Spinal cord (tissue), 10 donors: Measurements from ENCODE around the gene LAMA3. TPM values are rescaled to one million over a fixed set of nuclear protein-coding genes. Genes with fewer than 3 reads are reported as not detected.

Source experiments
- DNase-seq, 6 donors: peaks; one replicate each; pipeline versions ENCODE4 v3.0.0 to v3.0.0-alpha.2; 2013 to 2015; ENCODE audit warnings: low spot score in 6 of 6, low read depth in 4 of 6
- H3K27ac ChIP-seq: one replicate; pipeline ENCODE4 v1.5.1; 2013; ENCODE audit warnings: low read depth, low read length, control low read depth
- H3K27me3 ChIP-seq: one replicate; pipeline ENCODE4 v1.6.1; 2013; ENCODE audit warnings: low read length; ENCODE audit not compliant: control insufficient read depth, insufficient read depth
- H3K36me3 ChIP-seq: one replicate; pipeline ENCODE4 v1.6.1; 2013; ENCODE audit warnings: low read length; ENCODE audit not compliant: control insufficient read depth, insufficient read depth
- H3K4me1 ChIP-seq: one replicate; pipeline ENCODE4 v1.6.1; 2013; ENCODE audit warnings: low read length; ENCODE audit not compliant: control insufficient read depth, insufficient read depth
- H3K4me3 ChIP-seq: one replicate; pipeline ENCODE4 v1.5.1; 2013; ENCODE audit warnings: low read depth, low read length, control low read depth
- H3K9me3 ChIP-seq: one replicate; pipeline ENCODE4 v1.6.1; 2013; ENCODE audit warnings: low read length; ENCODE audit not compliant: control insufficient read depth, insufficient read depth
- WGBS: methylation state at CpG from one replicate; pipeline ENCODE4 v1.1.5; 2013; ENCODE audit warnings: missing lambda C conversion rate; ENCODE audit not compliant: insufficient coverage; 5-methylcytosine and 5-hydroxymethylcytosine counted together
- polyA plus RNA-seq, 2 donors: library from polyadenylated mRNA; unstranded; fragments of 120-200 nt; gene quantifications; one replicate each; pipeline ENCODE4 v1.2.1, GENCODE V29; 2013; ENCODE audit not compliant: insufficient read length in 2 of 2
- total RNA-seq, 2 donors: library from RNA; depleted of rRNA in 1 of 2; stranded (reverse); fragments of 120-200 nt in 1 of 2; fragments of >200 nt in 1 of 2; gene quantifications; one replicate each; pipeline versions ENCODE4 v1.2.3 to v1.2.4, GENCODE V29; 2013 to 2014
- donor health status: healthy.

Gene LAMA3
- total and polyA plus RNA-seq, 4 donors: 5.8 to 10.4 (median 8.1) TPM

- H3K36me3 ChIP-seq: no peaks in the 10 kb centered on the region
- no peaks in the 10 kb centered on the region for H3K9me3 ChIP-seq
- no CpG with 5 or more reads among the region's 2 CpGs for WGBS
- peaks cover 7% of the 10 kb centered on the region for H3K4me1 ChIP-seq
- no peak overlapping the region for H3K4me3 ChIP-seq
- H3K27ac ChIP-seq: no peak overlapping the region
- DNase-seq: no peak
- H3K27me3 ChIP-seq: no peaks in the 10 kb centered on the region
Observed at GRCh38 chr18:23953984-23954383, 264.7 kb downstream of the LAMA3 start.

GRCh38 chr18:23956483-23956882, 267.2 kb downstream of the LAMA3 start:
- no peak overlapping the region for H3K27ac ChIP-seq
- H3K36me3 ChIP-seq: no peaks in the 10 kb centered on the region
- H3K4me3 ChIP-seq: no peak overlapping the region
- no peak for DNase-seq
- H3K9me3 ChIP-seq: no peaks in the 10 kb centered on the region
- 98% methylated on average over 4 of the region's 5 CpGs for WGBS
- peaks cover 9% of the 10 kb centered on the region for H3K4me1 ChIP-seq
- no peaks in the 10 kb centered on the region for H3K27me3 ChIP-seq

- Histone ChIP-seq H3K4me3 (no peak overlapping the region), H3K27me3 (no peaks in the 10 kb centered on the region), H3K9me3 (no peaks in the 10 kb centered on the region), H3K36me3 (no peaks in the 10 kb centered on the region), H3K27ac (no peak overlapping the region), H3K4me1 (peaks cover 9% of the 10 kb centered on the region)
- DNase-seq: peak; percentile 46 to 91 (median 56)
- 33% methylated on average over 6 of the region's 10 CpGs for WGBS
Observed at GRCh38 chr18:23958036-23958435, 268.8 kb downstream of the LAMA3 start.

- no peak overlapping the region for H3K4me3 ChIP-seq
- no peaks in the 10 kb centered on the region for H3K36me3 ChIP-seq
- H3K4me1 ChIP-seq: peaks cover 6% of the 10 kb centered on the region
- H3K27me3 ChIP-seq: no peaks in the 10 kb centered on the region
- H3K27ac ChIP-seq: no peak overlapping the region
- no peaks in the 10 kb centered on the region for H3K9me3 ChIP-seq
- DNase-seq: peak in 1 of 6 donors; percentile 18
- 86% methylated on average over 1 of the region's 3 CpGs for WGBS
Observed at GRCh38 chr18:23963443-23964165, 274.4 kb downstream of the LAMA3 start.

GRCh38 chr18:23964282-23965238, 275.3 kb downstream of the LAMA3 start:
- WGBS: 95% methylated on average over 6 of the region's 11 CpGs
- no peak overlapping the region for H3K4me3 ChIP-seq
- H3K4me1 ChIP-seq: no peaks in the 10 kb centered on the region
- H3K27ac ChIP-seq: no peak overlapping the region
- DNase-seq: peak in 1 of 6 donors; percentile 13
- no peaks in the 10 kb centered on the region for H3K27me3 ChIP-seq
- no peaks in the 10 kb centered on the region for H3K9me3 ChIP-seq
- no peaks in the 10 kb centered on the region for H3K36me3 ChIP-seq

GRCh38 chr18:23966909-23967308, 277.7 kb downstream of the LAMA3 start:
- Histone ChIP-seq H3K9me3 (no peaks in the 10 kb centered on the region), H3K4me3 (no peak overlapping the region), H3K36me3 (no peaks in the 10 kb centered on the region), H3K27ac (no peak overlapping the region), H3K27me3 (no peaks in the 10 kb centered on the region), H3K4me1 (no peaks in the 10 kb centered on the region)
- DNase-seq: peak in 1 of 6 donors; percentile 37
- WGBS: 83% methylated on average over 3 of the region's 8 CpGs

GRCh38 chr18:23967321-23968089, 278.3 kb downstream of the LAMA3 start:
- no peaks in the 10 kb centered on the region for H3K9me3 ChIP-seq
- no peaks in the 10 kb centered on the region for H3K27me3 ChIP-seq
- 91% methylated on average over 6 of the region's 9 CpGs for WGBS
- H3K36me3 ChIP-seq: no peaks in the 10 kb centered on the region
- H3K4me3 ChIP-seq: no peak overlapping the region
- H3K27ac ChIP-seq: no peak overlapping the region
- no peak for DNase-seq
- H3K4me1 ChIP-seq: no peaks in the 10 kb centered on the region

- Histone ChIP-seq H3K27me3 (no peaks in the 10 kb centered on the region), H3K4me1 (no peaks in the 10 kb centered on the region), H3K9me3 (no peaks in the 10 kb centered on the region), H3K4me3 (no peak overlapping the region), H3K27ac (no peak overlapping the region), H3K36me3 (no peaks in the 10 kb centered on the region)
- DNase-seq: peak in 1 of 6 donors; percentile 55
- 100% methylated on average over 1 of the region's 4 CpGs for WGBS
Observed at GRCh38 chr18:23968638-23969604, 279.7 kb downstream of the LAMA3 start.
